Panc1 (cell line): ENCODE data around the gene AAMP. TPM values are rescaled to one million over a fixed set of nuclear protein-coding genes. Genes with fewer than 3 reads are reported as not detected.

ENCODE experiments used
- ATAC-seq: fragments of 200-7000 bp; cut with Tn5 transposase; 2 replicates; pipeline ENCODE4 v1.9.1; 2020; ENCODE audit warnings: mild to moderate bottlenecking, moderate library complexity
- Bru-seq: library from RNA; stranded (reverse); fragments of 400-500 nt; gene quantifications from one replicate; lab custom pipeline; 2021; lab: Mats Ljungman, UMichigan
- BruChase-seq, 2 experiments: library from RNA; stranded (reverse); fragments of 400-500 nt; gene quantifications; one replicate each; lab custom pipeline; 2021; lab: Mats Ljungman, UMichigan
- BruUV-seq: library from RNA; stranded (reverse); fragments of 400-500 nt; replicated peaks from 2 replicates; lab custom pipeline; 2021; lab: Mats Ljungman, UMichigan
- CTCF ChIA-PET: fragments of 300-600 bp; sonication (Branson Sonifier 250); formaldehyde crosslinking; loops from one replicate; lab custom pipeline; 2022; ENCODE audit warnings: antibody characterized with exemption; lab: Charles Lee
- POLR2A ChIA-PET: fragments of 300-600 bp; sonication (Branson Sonifier 250); formaldehyde crosslinking; loops from one replicate; lab custom pipeline; 2022; ENCODE audit warnings: antibody characterized with exemption; lab: Charles Lee
- DNase-seq: peaks from one replicate; pipeline ENCODE4 v3.0.0-alpha.2; 2010; ENCODE audit warnings: low read depth, low spot score
- H3K27ac ChIP-seq: 2 replicates; pipeline ENCODE4 v1.5.1; 2011; ENCODE audit warnings: mild to moderate bottlenecking, low read length, inconsistent platforms
- H3K27me3 ChIP-seq: fragments of 200-500 bp; sonication (Bioruptor generic); 2 replicates; pipeline ENCODE4 v1.6.0; 2014; ENCODE audit warnings: low read length, inconsistent platforms; ENCODE audit not compliant: control insufficient read depth, insufficient read depth
- H3K36me3 ChIP-seq: fragments of 200-500 bp; sonication (Bioruptor generic); 2 replicates; pipeline ENCODE4 v1.5.1; 2014; ENCODE audit warnings: inconsistent platforms, mild to moderate bottlenecking, low read length, moderate library complexity; ENCODE audit not compliant: control insufficient read depth, insufficient read depth
- H3K4me1 ChIP-seq: 2 replicates; pipeline ENCODE4 v1.5.1; 2011; ENCODE audit warnings: inconsistent platforms, mild to moderate bottlenecking, low read length, moderate library complexity; ENCODE audit not compliant: control insufficient read depth, insufficient read depth
- H3K4me3 ChIP-seq, 2 experiments: 2 replicates each; pipeline ENCODE4 v1.5.1; 2011 to 2012; ENCODE audit warnings: low read depth in 2 of 2, low read length in 2 of 2, mild to moderate bottlenecking in 2 of 2, inconsistent platforms in 1 of 2, moderate library complexity in 1 of 2
- H3K9me3 ChIP-seq: fragments of 200-500 bp; sonication (Bioruptor generic); 2 replicates; pipeline ENCODE4 v1.5.1; 2014; ENCODE audit warnings: low read depth, mild to moderate bottlenecking, inconsistent platforms, low read length, moderate library complexity; ENCODE audit not compliant: control insufficient read depth, insufficient read depth
- CTCF ChIP-seq: fragments of 450-650 bp; IDR thresholded peaks from 2 replicates; pipeline ENCODE4 v1.5.1; 2017; ENCODE audit warnings: mild to moderate bottlenecking
- POLR2AphosphoS5 ChIP-seq: IDR thresholded peaks from 2 replicates; pipeline ENCODE4 v1.6.1; 2012; ENCODE audit warnings: mild to moderate bottlenecking, low read depth, low read length, moderate library complexity
- SIN3A ChIP-seq: IDR thresholded peaks from 2 replicates; pipeline ENCODE4 v1.6.1; 2012; ENCODE audit warnings: low read depth, mild to moderate bottlenecking, low read length, moderate library complexity, borderline replicate concordance; ENCODE audit not compliant: insufficient read depth
- TCF7L2 ChIP-seq: IDR thresholded peaks from 2 replicates; pipeline ENCODE4 v1.6.1; 2011; ENCODE audit warnings: mild to moderate bottlenecking, low read depth, low read length, inconsistent platforms
- in situ Hi-C: cut with HindIII; loops from 2 replicates; pipeline ENCODE4 v1.10.0; 2016; ENCODE audit warnings: low sequenced_read_pairs, low pct_unique_long_range_greater_than_20kb
- intact Hi-C: fragments of 100-400 bp; cut with micrococcal nuclease; formaldehyde crosslinking; loops from one replicate; pipeline ENCODE4 v1.10.0; 2022; ENCODE audit not compliant: unreplicated experiment
- long read RNA-seq: library from polyadenylated mRNA; unstranded; transcript quantifications from one replicate; pipeline ENCODE4 v2.0.0, GENCODE V29; 2021; ENCODE audit not compliant: unreplicated experiment
- polyA plus RNA-seq: library from polyadenylated mRNA; unstranded; fragments of >200 nt; gene quantifications from one replicate; pipeline ENCODE4 v1.2.1, GENCODE V29; 2012; ENCODE audit warnings: missing spikeins; ENCODE audit not compliant: insufficient read length
- total RNA-seq: library from RNA; stranded (reverse); gene quantifications from one replicate; pipeline ENCODE4 v1.2.1, GENCODE V29; 2021; ENCODE audit not compliant: unreplicated experiment
- TF ChIP-seq, protein P1 (sequence below), 2 experiments: IDR thresholded peaks; 2 replicates each; pipeline ENCODE4 v1.6.1; 2011 to 2012; ENCODE audit warnings: low read depth in 2 of 2, control low read depth in 1 of 2, low read length in 1 of 2, mild to moderate bottlenecking in 1 of 2, moderate library complexity in 1 of 2; ENCODE audit not compliant: insufficient read depth in 1 of 2

AAMP gene, protein sequence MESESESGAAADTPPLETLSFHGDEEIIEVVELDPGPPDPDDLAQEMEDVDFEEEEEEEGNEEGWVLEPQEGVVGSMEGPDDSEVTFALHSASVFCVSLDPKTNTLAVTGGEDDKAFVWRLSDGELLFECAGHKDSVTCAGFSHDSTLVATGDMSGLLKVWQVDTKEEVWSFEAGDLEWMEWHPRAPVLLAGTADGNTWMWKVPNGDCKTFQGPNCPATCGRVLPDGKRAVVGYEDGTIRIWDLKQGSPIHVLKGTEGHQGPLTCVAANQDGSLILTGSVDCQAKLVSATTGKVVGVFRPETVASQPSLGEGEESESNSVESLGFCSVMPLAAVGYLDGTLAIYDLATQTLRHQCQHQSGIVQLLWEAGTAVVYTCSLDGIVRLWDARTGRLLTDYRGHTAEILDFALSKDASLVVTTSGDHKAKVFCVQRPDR
- total RNA-seq (103 TPM), Bru-seq, nascent RNA (percentile 81 among the genes with signal in this experiment), BruChase-seq, experiment 1, labeled RNA remaining after a 2-hour chase (percentile 92 among the genes with signal in this experiment), BruChase-seq, experiment 2, labeled RNA remaining after a 6-hour chase (percentile 97 among the genes with signal in this experiment)
- polyA plus RNA-seq: 166 TPM
- long read RNA-seq, transcript AAMP-201 (11 exons, 1,886 nt): major isoform, 196 of 268 reads
- long read RNA-seq, transcript AAMP-204 (11 exons, 1,804 nt): minor isoform, 27 of 268 reads
- long read RNA-seq, partial matches to known transcripts: 7 of 268 reads
- long read RNA-seq, other reads (novel, unspliced or antisense): 34 of 268 reads

- H3K27ac ChIP-seq: peak within 1 kb of the TSS; percentile 89
- no peaks in the 10 kb centered on the region for H3K9me3 ChIP-seq
- ChIA-PET POLR2A (interaction anchor here (0.5 to 0.7 kb wide), 3 partner anchors 17 to 444 kb away, joined by 3 to 15 read pairs (median 4); no protein-coding TSS in a partner anchor), CTCF (interaction anchor here (0.7 to 1.8 kb wide), 3 partner anchors 17 to 123 kb away, joined by 3 to 7 read pairs (median 6); no protein-coding TSS in a partner anchor)
- H3K4me3 ChIP-seq: peak within 1 kb of the TSS; percentile 86 to 93
- ATAC-seq (peak; percentile 94), DNase-seq (peak; percentile 94)
- peak; percentile 68; the same call in 1 of the 2 replicates for TF ChIP-seq POLR2AphosphoS5
- peak; percentile 62; the same call in 1 of the 2 replicates for TF ChIP-seq SIN3A
- TF ChIP-seq, protein P1, sequence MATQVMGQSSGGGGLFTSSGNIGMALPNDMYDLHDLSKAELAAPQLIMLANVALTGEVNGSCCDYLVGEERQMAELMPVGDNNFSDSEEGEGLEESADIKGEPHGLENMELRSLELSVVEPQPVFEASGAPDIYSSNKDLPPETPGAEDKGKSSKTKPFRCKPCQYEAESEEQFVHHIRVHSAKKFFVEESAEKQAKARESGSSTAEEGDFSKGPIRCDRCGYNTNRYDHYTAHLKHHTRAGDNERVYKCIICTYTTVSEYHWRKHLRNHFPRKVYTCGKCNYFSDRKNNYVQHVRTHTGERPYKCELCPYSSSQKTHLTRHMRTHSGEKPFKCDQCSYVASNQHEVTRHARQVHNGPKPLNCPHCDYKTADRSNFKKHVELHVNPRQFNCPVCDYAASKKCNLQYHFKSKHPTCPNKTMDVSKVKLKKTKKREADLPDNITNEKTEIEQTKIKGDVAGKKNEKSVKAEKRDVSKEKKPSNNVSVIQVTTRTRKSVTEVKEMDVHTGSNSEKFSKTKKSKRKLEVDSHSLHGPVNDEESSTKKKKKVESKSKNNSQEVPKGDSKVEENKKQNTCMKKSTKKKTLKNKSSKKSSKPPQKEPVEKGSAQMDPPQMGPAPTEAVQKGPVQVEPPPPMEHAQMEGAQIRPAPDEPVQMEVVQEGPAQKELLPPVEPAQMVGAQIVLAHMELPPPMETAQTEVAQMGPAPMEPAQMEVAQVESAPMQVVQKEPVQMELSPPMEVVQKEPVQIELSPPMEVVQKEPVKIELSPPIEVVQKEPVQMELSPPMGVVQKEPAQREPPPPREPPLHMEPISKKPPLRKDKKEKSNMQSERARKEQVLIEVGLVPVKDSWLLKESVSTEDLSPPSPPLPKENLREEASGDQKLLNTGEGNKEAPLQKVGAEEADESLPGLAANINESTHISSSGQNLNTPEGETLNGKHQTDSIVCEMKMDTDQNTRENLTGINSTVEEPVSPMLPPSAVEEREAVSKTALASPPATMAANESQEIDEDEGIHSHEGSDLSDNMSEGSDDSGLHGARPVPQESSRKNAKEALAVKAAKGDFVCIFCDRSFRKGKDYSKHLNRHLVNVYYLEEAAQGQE (IDR thresholded peaks at IDR 0.05; ENCODE audit: insufficient read depth in 1 of 2, low read depth in 2 of 2, low read length in 1 of 2): peak in 1 of 2 experiments; percentile 21; a peak in 1 of 4 replicates
- no peak for TF ChIP-seq TCF7L2
- TF ChIP-seq CTCF: no peak
- intact Hi-C loops (no loop called here), in situ Hi-C loops (no loop called here)
- H3K27me3 ChIP-seq: no peaks in the 10 kb centered on the region
- H3K36me3 ChIP-seq: peaks cover 10% of the 10 kb centered on the region
- BruUV-seq: no TSS peak
- peaks cover 20% of the 10 kb centered on the region for H3K4me1 ChIP-seq
Observed at GRCh38 chr2:218269900-218270720, at the start of gene AAMP, which contains the start of gene PNKD. Gene AAMP, minus strand, starts transcription at chr2:218270137. Its CDS starts 51 bp downstream, at chr2:218270086. Gene PNKD, plus strand, starts transcription at chr2:218270519. Its CDS starts 17 bp downstream, at chr2:218270536.

DNA sequence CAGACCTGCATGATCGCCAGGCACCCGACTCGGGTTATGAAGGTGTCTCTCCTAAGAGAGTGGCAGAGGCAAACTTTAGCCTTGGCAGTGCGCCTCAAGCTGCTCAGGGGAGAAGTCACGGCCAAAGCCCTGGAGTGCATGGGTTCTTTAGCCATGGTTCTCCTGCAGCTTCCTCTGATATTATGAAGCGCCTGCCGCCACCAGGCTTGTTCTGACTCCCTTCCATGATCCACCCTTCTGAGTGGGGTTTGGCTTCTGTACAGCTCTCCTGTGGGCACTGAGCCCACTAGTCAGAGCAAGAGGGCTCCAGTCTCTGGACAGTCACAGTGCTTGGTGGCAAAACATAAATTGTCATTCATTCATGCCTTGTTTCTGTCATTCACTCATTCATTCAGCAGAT lies 48.3 kb upstream of the AAMP start:
- Histone ChIP-seq H3K27ac (no peak overlapping the region), H3K4me3 (no peak overlapping the region), H3K4me1 (peaks cover 4% of the 10 kb centered on the region; the same call in 1 of the 2 replicates), H3K9me3 (no peaks in the 10 kb centered on the region), H3K36me3 (no peaks in the 10 kb centered on the region), H3K27me3 (no peaks in the 10 kb centered on the region)
- POLR2A ChIA-PET: no interaction called here
- BruUV-seq: no TSS peak
- DNase-seq: no peak
- intact Hi-C loops: no loop called here
- in situ Hi-C loops: no loop called here
- TF ChIP-seq, protein P1 (IDR thresholded peaks at IDR 0.05; ENCODE audit: insufficient read depth in 1 of 2, low read depth in 2 of 2, low read length in 1 of 2): no peak
- TF ChIP-seq SIN3A (no peak), POLR2AphosphoS5 (no peak), TCF7L2 (no peak), CTCF (no peak)
- CTCF ChIA-PET: no interaction called here
- ATAC-seq: no peak
